ENCODE data around the gene SPOP. TPM values are rescaled to one million over a fixed set of nuclear protein-coding genes. Genes with fewer than 3 reads are reported as not detected.

SPOP gene
- total RNA-seq, 1 donor from 2014 or later, result 66.9 TPM

DNA sequence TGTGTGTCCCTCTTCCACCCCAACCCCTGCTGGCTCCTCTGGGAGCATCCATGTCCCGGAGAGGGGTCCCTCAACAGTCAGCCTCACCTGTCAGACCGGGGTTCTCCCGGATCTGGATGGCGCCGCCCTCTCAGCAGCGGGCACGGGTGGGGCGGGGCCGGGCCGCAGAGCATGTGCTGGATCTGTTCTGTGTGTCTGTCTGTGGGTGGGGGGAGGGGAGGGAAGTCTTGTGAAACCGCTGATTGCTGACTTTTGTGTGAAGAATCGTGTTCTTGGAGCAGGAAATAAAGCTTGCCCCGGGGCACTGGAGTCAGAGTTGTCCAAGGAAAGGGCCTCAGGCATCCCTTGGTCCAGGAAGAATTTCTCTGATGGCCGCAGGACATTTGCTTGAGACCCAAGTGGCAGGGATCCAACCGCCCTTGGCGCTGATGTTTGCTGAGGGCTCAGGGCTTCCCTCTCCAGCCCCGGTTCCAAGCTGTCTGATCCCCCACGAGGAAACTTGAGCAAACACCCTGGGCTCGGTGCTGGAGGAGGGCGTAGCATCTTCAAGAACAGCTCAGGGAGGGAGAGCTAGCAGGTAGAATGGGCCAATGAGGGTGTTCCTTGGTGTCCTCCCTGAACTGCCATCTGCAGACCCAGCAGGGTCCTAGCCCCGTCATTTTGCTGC, 97.7 kb downstream of the SPOP start:
- no peak overlapping the region for H3K4me3 ChIP-seq
- no peak overlapping the region for H3K27ac ChIP-seq (replicated peaks)
- H3K27me3 ChIP-seq (ENCODE audit: low read depth), result no peaks in the 10 kb centered on the region
- no peaks in the 10 kb centered on the region for H3K9me3 ChIP-seq (replicated peaks)
- H3K36me3 ChIP-seq, result no peaks in the 10 kb centered on the region
- no peak for DNase-seq
- TF ChIP-seq, protein P1, sequence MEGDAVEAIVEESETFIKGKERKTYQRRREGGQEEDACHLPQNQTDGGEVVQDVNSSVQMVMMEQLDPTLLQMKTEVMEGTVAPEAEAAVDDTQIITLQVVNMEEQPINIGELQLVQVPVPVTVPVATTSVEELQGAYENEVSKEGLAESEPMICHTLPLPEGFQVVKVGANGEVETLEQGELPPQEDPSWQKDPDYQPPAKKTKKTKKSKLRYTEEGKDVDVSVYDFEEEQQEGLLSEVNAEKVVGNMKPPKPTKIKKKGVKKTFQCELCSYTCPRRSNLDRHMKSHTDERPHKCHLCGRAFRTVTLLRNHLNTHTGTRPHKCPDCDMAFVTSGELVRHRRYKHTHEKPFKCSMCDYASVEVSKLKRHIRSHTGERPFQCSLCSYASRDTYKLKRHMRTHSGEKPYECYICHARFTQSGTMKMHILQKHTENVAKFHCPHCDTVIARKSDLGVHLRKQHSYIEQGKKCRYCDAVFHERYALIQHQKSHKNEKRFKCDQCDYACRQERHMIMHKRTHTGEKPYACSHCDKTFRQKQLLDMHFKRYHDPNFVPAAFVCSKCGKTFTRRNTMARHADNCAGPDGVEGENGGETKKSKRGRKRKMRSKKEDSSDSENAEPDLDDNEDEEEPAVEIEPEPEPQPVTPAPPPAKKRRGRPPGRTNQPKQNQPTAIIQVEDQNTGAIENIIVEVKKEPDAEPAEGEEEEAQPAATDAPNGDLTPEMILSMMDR (IDR thresholded peaks at IDR 0.05; ENCODE audit: borderline replicate concordance), result no peak
- peaks cover 43% of the 10 kb centered on the region for H3K4me1 ChIP-seq
- intact Hi-C loops (cut with micrococcal nuclease), result no loop called here

DNA sequence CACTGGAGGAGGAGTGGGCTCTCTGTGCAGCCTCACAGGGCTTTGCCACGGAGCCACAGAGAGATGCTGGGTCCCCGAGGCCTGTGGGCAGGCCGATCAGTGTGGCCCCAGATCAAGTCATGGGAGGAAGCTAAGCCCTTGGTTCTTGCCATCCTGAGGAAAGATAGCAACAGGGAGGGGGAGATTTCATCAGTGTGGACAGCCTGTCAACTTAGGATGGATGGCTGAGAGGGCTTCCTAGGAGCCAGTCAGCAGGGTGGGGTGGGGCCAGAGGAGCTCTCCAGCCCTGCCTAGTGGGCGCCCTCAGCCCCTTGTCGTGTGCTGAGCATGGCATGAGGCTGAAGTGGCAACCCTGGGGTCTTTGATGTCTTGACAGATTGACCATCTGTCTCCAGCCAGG, 98.4 kb downstream of the SPOP start:
- TF ChIP-seq, protein P1 (IDR thresholded peaks at IDR 0.05; ENCODE audit: borderline replicate concordance), result no peak
- Histone ChIP-seq H3K9me3 (replicated peaks) (no peaks in the 10 kb centered on the region), H3K4me1 (peaks cover 50% of the 10 kb centered on the region), H3K27me3 (ENCODE audit: low read depth) (no peaks in the 10 kb centered on the region), H3K27ac (replicated peaks) (no peak overlapping the region), H3K4me3 (no peak overlapping the region), H3K36me3 (no peaks in the 10 kb centered on the region)
- DNase-seq, result no peak
- intact Hi-C loops (cut with micrococcal nuclease), result no loop called here

DNA sequence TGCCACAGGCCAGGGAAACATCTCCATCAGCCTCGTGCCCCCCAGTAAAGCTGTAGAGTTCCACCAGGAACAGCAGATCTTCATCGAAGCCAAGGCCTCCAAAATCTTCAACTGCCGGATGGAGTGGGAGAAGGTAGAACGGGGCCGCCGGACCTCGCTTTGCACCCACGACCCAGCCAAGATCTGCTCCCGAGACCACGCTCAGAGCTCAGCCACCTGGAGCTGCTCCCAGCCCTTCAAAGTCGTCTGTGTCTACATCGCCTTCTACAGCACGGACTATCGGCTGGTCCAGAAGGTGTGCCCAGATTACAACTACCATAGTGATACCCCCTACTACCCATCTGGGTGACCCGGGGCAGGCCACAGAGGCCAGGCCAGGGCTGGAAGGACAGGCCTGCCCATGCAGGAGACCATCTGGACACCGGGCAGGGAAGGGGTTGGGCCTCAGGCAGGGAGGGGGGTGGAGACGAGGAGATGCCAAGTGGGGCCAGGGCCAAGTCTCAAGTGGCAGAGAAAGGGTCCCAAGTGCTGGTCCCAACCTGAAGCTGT, 98.9 kb downstream of the SPOP start:
- Histone ChIP-seq H3K4me3 (no peak overlapping the region), H3K9me3 (replicated peaks) (no peaks in the 10 kb centered on the region), H3K36me3 (no peaks in the 10 kb centered on the region), H3K27ac (replicated peaks) (no peak overlapping the region), H3K27me3 (ENCODE audit: low read depth) (no peaks in the 10 kb centered on the region), H3K4me1 (peaks cover 54% of the 10 kb centered on the region)
- TF ChIP-seq, protein P1 (IDR thresholded peaks at IDR 0.05; ENCODE audit: borderline replicate concordance), result no peak
- DNase-seq, result no peak
- intact Hi-C loops (cut with micrococcal nuclease), result no loop called here

DNA sequence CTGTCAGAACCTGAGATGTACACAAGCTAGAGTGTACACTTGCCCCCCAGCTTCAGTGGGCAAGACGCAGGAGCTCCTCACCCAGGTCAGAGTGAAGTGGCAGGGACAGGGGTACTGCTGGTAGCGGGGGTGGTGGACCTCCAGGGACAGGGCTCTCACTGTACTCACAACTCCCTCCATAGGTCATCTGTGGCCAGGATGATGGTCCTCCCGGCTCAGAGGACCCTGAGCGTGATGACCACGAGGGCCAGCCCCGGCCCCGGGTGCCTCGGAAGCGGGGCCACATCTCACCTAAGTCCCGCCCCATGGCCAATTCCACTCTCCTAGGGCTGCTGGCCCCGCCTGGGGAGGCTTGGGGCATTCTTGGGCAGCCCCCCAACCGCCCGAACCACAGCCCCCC, 99.5 kb downstream of the SPOP start:
- Histone ChIP-seq H3K9me3 (replicated peaks) (no peaks in the 10 kb centered on the region), H3K4me1 (peaks cover 60% of the 10 kb centered on the region), H3K36me3 (no peaks in the 10 kb centered on the region), H3K27ac (replicated peaks) (no peak overlapping the region), H3K27me3 (ENCODE audit: low read depth) (no peaks in the 10 kb centered on the region), H3K4me3 (no peak overlapping the region)
- no peak for DNase-seq
- TF ChIP-seq, protein P1 (IDR thresholded peaks at IDR 0.05; ENCODE audit: borderline replicate concordance), result no peak
- intact Hi-C loops (cut with micrococcal nuclease), result no loop called here

DNA sequence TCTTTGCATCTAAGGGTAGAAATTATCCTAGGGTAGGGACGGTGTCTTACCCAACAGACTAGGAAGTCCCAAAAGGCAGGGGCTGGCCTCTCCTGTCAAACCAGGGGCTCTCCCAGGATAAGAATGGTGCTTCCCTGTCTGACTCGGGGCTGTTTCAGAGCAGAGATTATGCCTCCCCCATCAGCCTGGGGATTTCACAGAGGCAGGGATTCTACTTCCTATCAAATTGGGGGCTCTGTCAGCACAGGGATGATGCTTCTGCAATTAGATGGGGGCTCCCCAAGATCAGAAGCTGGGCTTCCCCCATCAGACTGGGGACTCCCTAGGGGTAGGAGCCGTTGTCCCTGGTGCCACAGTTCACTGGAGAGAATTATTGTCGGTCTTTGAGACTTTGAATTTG, 99.9 kb downstream of the SPOP start:
- intact Hi-C loops (cut with micrococcal nuclease), result no loop called here
- peak overlapping the region; percentile 75 for H3K27ac ChIP-seq (replicated peaks)
- no peaks in the 10 kb centered on the region for H3K9me3 ChIP-seq (replicated peaks)
- no peaks in the 10 kb centered on the region for H3K27me3 ChIP-seq (ENCODE audit: low read depth)
- TF ChIP-seq, protein P1 (IDR thresholded peaks at IDR 0.05; ENCODE audit: borderline replicate concordance), result no peak
- peaks cover 60% of the 10 kb centered on the region for H3K4me1 ChIP-seq
- no peak for DNase-seq
- no peaks in the 10 kb centered on the region for H3K36me3 ChIP-seq
- H3K4me3 ChIP-seq, result no peak overlapping the region

All from left ventricle myocardium inferior (tissue), 1 donor.